ENCODE measurements around the gene ATL2.
"Not testable (repeated sequence)": the region's sequence is repeated elsewhere in the genome, so short reads cannot be mapped to it uniquely, and the experiment has no call there.

The ATL2 gene

DNA sequence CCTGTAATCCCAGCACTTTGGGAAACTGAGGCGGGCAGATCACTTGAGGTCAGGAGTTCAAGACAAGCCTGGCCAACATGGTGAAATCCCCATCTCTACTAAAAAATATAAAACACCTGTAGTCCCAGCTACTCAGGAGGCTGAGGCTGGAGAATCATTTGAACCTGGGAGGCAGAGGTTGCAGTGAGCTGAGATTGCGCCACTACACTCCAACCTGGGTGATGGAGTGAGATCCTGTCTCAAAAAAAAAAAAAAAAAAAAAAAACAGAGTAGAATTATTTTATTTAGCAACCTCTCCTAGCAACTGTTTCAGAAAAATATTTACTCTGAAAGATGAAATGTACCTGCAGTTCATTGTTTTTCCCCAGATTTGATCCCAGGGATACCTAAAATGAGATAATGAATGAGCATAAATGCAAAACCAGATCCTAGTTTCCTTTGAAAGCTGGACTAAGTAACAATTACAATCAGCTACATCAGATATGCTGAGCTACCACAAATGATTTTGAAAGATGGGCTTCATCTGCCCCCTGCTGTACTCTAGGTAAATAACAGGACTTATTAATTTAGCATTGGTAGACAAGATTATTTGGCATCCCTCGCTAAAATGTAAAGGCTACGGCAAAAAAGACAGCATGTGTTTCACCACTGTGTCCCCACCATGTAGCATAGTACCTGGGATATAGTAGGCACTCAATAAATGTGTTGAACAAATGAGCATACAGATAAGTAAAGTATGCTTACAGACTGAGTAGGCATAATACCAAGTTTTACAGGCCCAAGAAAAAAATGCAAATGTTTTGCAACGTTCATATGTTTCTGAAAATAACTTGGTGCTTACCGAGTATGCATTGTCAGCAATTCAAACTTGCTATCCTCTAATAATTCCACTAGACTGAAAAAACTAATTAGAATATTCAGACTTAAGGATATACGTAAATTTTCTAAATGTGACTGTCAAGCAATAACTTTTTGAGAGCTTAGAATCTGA lies 102.5 kb downstream of the ATL2 start:
- no peak for DNase-seq (ENCODE audit: low read depth)

- no peak for DNase-seq (ENCODE audit: low read depth)
These were observed 105.4 kb downstream of the ATL2 start for GRCh38 chr2:38271697-38272096.

DNA sequence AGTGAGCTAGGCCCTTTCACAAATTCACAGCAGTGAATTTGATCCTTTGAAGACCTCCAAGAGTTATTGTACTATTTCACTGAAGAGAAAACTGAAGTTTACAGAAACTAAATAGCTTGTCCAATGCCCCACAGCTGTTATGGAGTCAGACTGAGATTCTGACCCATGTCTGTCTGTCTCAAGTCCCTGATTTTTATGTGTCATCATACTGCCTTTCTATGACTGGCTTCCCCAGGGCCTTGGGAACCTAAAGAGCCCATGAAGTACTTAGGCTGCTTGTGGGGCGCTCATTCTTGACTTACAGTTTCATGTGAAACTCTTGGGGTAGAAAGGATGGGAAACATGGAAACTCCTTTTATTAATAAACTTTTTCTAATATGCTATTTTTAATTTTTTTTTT lies 107.7 kb downstream of the ATL2 start:
- DNase-seq (ENCODE audit: low read depth): no peak

DNA sequence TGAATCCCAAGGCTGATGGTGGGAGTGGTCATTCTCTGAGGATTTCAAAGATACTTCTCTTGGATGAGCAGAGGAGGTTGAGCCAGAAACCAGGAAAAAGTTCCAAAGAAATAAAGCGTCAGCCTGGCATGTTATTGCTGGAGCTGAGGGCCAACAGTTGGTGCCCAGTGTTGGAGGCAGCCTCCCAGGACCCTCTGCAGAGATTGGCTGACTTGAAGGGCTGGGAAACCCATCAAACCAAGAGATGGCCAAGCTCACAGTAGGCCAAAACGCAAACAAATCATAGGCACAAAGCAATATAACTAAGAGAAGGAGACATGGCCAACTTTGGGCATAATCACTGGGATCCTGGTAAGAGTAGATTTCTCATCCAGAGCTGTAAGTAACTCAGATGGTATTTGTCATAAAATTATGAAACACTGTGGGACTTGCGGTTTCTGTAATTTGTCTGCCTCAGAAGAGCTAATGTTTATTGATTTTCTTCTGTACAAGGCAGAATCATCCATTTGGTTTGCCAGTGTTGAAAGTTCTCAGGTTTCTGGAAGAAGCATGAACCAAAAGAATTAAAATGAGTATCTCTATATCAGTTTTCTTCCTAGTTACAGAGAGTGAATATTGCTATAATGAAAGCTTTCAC lies 108.3 kb downstream of the ATL2 start:
- DNase-seq (ENCODE audit: low read depth): no peak

DNA sequence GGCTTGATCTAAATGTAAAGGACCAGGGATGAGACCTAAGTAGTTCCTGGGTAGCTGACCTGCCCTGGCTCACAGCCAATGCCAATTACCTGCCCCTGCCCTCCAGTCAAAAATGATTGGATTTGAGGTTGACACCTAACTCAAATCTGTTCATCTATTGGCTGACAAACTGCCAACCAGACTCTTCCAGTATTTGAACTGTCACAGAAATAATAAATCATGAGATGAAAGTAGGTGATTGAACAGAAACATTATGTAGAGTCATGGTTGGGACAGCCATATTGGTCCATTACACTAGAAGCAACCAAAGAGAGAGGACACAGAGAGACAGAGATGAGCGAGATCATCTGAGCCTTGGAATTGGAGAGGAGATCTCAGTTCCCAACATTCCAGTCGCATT lies 109.1 kb downstream of the ATL2 start:
- DNase-seq (ENCODE audit: low read depth): no peak

- no peak for DNase-seq (ENCODE audit: low read depth)
These were observed 109.7 kb downstream of the ATL2 start for GRCh38 chr2:38267270-38267925.

DNA sequence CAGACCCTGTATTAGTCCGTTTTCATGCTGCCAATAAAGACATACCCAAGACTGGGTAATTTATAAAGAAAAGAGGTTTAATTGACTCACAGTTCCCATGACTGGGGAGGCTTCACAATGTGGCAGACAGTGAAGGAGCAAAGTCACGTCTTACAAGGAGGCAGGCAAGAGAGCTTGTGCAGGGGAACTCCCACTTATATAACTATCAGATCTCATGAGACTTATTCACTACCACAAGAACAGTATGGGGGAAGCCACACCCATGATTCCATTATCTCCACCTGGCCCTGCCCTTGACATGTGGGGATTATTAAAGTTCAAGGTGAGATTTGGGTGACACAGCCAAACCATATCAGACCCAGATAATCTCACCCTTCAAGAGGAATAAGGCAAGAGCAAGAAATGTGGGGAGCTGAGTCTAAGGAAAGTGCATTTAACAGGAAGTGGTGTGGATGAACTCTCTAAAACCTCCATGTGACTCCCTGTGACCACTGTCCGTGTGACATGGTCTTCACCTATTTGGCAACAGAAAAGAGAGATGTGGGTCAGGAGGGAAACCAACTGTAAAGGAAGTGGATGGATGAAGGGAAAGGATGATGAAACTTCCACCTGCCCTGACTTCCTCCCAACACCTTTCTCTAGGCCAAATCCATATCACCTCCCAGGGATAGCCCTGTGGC lies 110.6 kb downstream of the ATL2 start:
- DNase-seq (ENCODE audit: low read depth): no peak

DNA sequence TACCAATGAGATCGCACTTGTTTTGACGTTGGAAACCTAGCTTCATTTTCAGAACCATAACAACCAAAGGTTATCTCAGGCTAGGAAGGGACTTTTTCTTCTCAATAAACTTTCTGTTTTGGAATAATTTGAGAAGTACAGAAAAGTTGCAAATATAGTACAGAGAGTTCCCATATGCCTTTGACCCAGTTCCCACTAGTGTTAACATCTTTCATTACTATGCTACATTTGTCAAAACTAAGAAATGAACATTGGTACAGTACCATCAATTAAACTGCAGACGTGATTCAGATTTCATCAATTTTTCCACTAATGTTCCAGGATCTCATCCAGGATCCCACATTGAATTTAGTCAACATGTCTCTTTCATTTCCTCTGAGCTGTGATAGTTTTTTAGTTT lies 111.6 kb downstream of the ATL2 start:
- DNase-seq (ENCODE audit: low read depth): no peak

DNA sequence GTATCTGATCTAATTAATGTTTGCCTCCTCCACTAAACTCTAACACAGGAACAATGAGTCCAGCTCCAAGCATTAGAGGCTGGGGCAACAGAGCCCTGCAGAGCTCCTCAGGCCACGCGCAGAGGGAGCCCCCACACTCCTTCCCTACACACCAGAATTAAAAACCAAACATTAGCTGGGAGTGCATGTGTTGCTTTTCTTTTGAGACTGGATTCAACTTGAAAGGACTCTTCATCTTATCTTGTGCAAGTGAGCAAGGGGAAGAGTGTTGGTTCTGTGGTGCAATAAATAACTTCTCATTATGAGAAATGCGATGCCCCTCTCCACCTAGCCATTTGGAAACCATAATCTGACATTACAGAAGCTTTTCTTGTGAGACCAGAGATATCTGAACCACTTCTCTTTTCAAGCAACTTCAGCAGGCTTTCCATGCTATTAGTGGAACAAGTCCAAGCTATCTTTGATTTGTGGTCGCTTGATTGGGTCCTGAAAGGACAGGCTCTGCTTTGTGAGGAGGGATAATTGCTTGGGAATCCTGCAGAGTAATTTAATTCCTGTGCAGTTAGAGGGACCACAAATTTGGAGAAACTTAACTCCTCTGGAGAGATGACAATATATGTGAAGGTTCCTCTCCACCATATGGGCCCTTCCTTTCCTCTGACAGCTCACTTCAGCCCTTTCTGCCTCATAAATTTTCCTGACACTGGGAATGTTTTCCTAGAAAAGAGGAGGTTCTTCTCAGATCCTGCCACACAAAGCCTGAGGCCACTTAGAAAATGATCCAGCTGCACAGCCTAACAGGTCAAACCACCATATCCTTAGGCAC lies 112.5 kb downstream of the ATL2 start:
- no peak for DNase-seq (ENCODE audit: low read depth)

DNA sequence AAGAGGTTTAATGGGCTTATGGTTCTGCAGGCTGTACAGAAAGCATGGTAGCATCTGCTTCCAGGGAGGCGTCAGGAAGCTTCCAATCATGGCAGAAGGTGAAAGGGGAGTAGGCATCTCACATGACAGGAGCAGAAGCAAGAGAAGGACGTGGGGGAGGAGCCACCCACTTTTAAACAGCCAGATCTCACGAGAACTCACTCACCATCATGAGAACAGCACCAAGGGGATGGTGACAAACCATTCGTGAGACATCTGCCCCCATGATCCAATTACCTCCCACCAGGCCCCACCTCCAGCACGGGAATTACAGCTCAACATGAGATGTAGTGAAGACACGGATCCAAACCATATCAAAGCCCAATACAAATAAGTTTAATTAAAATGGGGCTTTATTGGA lies 113.8 kb downstream of the ATL2 start:
- no peak for DNase-seq (ENCODE audit: low read depth)

GRCh38 chr2:38262069-38262871 lies 114.8 kb downstream of the ATL2 start:
- DNase-seq (ENCODE audit: low read depth): no peak

GRCh38 chr2:38261569-38262068 lies 115.5 kb downstream of the ATL2 start:
- DNase-seq (ENCODE audit: low read depth): no peak

DNA sequence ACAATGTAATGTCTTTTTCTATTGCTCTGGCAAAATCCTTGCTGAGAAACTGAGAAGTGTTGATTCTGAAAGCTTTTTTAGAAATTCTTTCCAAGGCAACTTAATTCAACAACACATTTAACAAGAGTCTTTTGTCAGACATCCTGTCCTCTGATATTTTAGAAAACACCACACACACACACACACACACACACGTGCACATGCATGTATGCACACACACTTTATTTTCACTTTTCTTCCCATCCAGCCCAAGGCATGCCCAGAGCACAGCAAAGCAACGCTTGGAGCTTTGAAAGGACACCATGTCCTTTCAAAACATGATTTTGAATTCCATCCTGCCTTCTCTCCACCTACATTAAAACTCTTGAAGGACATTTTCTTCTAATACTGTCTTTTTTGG lies 116.1 kb downstream of the ATL2 start:
- DNase-seq (ENCODE audit: low read depth): no peak

DNA sequence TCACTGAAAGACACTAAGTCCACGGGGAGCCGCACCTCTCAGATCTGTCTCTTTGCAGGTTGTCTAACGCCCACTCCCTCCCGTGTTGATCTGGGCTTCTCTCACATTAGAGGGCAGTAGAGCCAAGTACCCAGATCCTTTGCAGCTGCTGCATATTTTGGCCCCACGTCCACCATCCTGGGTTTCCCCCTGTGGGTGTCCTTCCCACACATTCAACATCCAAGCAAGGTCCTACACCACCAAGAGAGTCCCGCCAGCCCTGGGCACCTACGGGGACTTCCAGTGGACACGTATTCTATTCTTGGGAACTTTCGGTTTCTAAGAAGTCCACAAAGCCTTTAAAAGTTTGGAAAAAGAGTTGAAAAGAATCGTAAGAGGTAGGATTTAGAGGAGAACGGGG lies 116.6 kb downstream of the ATL2 start:
- no peak for DNase-seq (ENCODE audit: low read depth)

GRCh38 chr2:38259311-38259710 lies 117.8 kb downstream of the ATL2 start:
- DNase-seq (ENCODE audit: low read depth): no peak

- not testable (repeated sequence) for DNase-seq (ENCODE audit: low read depth)
These were observed 119.4 kb downstream of the ATL2 start for GRCh38 chr2:38257680-38258079.

DNA sequence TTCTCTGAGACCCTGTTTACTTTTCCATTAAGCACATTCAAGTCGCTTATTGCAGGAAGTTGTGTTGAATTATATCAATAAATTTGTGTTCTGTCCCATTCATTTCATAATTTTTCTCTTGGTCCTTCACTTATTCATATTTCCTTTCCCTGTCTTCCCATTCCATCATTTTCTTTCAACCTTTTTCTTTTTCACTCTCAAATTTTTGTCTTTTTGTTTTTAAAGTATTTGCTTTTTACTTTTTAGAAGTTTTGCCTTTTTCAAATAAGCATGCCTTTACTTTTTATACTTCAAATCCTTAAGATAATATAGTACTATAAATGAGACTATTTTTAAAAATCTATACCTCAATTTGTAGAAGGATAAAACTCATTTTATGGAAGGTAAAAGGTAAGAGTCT lies 120.5 kb downstream of the ATL2 start:
- no peak for DNase-seq (ENCODE audit: low read depth)

DNA sequence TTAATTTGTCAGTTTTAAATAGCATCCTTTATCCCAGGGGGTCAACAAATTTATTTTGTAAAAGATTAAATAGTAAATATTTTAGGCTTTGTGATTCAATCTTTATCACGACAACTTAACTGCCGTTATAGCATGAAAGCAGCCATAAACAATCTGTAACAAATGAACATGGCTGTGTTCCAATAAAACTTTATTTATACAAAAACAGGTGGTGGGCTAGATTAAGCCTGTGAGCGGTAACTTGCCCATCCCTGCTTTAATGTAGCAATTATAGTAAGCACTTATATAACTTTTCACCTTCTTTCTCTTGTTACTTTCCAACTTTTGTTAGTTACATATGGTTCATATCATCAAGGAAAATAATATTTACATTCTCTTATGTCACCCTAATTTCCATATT lies 121.9 kb downstream of the ATL2 start:
- DNase-seq (ENCODE audit: low read depth): no peak

DNA sequence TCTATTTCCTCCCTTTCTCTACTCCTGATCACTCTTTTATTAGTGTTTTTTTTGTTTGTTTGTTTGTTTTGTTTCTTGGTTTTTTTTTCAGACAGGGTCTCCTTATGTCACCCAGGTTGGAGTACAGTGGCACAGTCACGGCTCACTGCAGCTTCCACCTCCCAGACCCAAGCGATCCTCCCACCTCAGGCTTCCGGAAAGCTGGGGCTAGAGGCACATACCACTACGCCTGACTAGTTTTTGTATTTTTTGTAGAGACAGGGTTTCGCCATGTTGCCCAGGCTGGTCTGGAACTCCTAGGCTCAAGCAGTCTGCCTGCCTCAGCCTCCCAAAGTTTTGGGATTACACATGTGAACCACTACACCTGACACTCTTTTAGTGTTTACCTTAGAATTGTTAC lies 122.3 kb downstream of the ATL2 start:
- DNase-seq (ENCODE audit: low read depth): no peak

DNA sequence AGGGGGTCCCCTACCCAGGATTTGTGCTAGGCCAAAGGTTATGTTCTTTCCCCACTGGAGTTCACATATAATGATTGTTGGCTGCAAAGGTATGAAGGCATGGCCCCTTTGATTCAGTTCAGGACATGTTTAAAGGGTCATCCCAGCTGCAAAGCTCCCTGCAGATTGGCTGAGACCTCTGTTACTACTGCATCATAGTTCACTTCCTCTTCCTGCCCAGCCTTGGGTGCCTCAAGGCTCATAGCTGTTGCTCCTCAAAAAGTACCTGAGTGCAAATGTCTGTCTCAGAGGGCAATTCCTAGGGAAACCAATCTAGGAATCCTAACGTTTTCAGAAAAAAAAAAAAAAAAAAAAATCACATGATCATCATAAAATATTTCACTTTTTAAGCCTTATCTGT lies 125.1 kb downstream of the ATL2 start:
- no peak for DNase-seq (ENCODE audit: low read depth)
